Neural progenitor cell (in vitro differentiated cells): Measurements from ENCODE around the gene ADD3. TPM values are rescaled to one million over a fixed set of nuclear protein-coding genes. Genes with fewer than 3 reads are reported as not detected.
A peak's percentile ranks its signal among the peaks of the same experiment; 100 is the strongest.

Source experiments
- DNase-seq: peaks from one replicate; pipeline ENCODE4 v3.0.0-alpha.2; 2016; ENCODE audit warnings: low spot score
- H2AFZ ChIP-seq: fragments of 200-600 bp; sonication (generic); replicated peaks from 2 replicates; pipeline ENCODE4 v1.6.1; 2016; ENCODE audit warnings: antibody characterized with exemption
- H3F3A ChIP-seq: fragments of 200-600 bp; sonication (generic); 2 replicates; pipeline ENCODE4 v1.6.1; 2016; ENCODE audit warnings: antibody characterized with exemption, low read depth
- H3K27ac ChIP-seq: fragments of 200-600 bp; sonication (generic); 2 replicates; pipeline ENCODE4 v1.5.1; 2016; ENCODE audit warnings: mild to moderate bottlenecking
- H3K27me3 ChIP-seq: fragments of 200-600 bp; sonication (generic); 2 replicates; pipeline ENCODE4 v1.6.1; 2016; ENCODE audit warnings: mild to moderate bottlenecking, moderate library complexity
- H3K36me3 ChIP-seq: fragments of 200-600 bp; sonication (generic); 2 replicates; pipeline ENCODE4 v1.5.1; 2016
- H3K4me1 ChIP-seq: fragments of 200-600 bp; sonication (generic); 2 replicates; pipeline ENCODE4 v1.6.1; 2016; ENCODE audit warnings: mixed run types
- H3K4me2 ChIP-seq: fragments of 200-600 bp; sonication (generic); 2 replicates; pipeline ENCODE4 v1.6.1; 2016
- H3K4me3 ChIP-seq: fragments of 200-600 bp; sonication (generic); 2 replicates; pipeline ENCODE4 v1.5.1; 2016
- H3K79me2 ChIP-seq: fragments of 200-600 bp; sonication (generic); 2 replicates; pipeline ENCODE4 v1.6.1; 2016; ENCODE audit warnings: low read depth
- H3K9ac ChIP-seq: fragments of 200-600 bp; sonication (generic); 2 replicates; pipeline ENCODE4 v1.6.1; 2016
- H3K9me3 ChIP-seq: fragments of 200-600 bp; sonication (generic); 2 replicates; pipeline ENCODE4 v1.5.1; 2016; ENCODE audit warnings: low read depth
- H4K20me1 ChIP-seq: fragments of 200-600 bp; sonication (generic); 2 replicates; pipeline ENCODE4 v1.6.1; 2016; ENCODE audit warnings: low read depth
- H3K27ac Mint-ChIP-seq: 3 replicates; pipeline ENCODE4 v1.8.0; 2021; ENCODE audit warnings: mixed read lengths
- H3K27me3 Mint-ChIP-seq: 2 replicates; pipeline ENCODE4 v1.8.0; 2022; ENCODE audit warnings: low read depth, mild to moderate bottlenecking, inconsistent platforms, moderate library complexity, mixed read lengths; ENCODE audit not compliant: insufficient read depth
- H3K36me3 Mint-ChIP-seq: 3 replicates; pipeline ENCODE4 v1.8.0; 2021; ENCODE audit warnings: mixed read lengths
- H3K4me1 Mint-ChIP-seq: 3 replicates; pipeline ENCODE4 v1.8.0; 2021; ENCODE audit warnings: mixed read lengths
- H3K4me3 Mint-ChIP-seq: 3 replicates; pipeline ENCODE4 v1.8.0; 2021; ENCODE audit warnings: mild to moderate bottlenecking, moderate library complexity, mixed read lengths
- H3K9me3 Mint-ChIP-seq: 3 replicates; pipeline ENCODE4 v1.8.0; 2020; ENCODE audit warnings: mixed read lengths
- EZH2 ChIP-seq: fragments of 200-600 bp; sonication (generic); IDR thresholded peaks from 2 replicates; pipeline ENCODE4 v1.6.1; 2017; ENCODE audit warnings: antibody characterized with exemption, mild to moderate bottlenecking, moderate library complexity
- EZH2phosphoT487 ChIP-seq: fragments of 200-600 bp; sonication (generic); IDR thresholded peaks from 2 replicates; pipeline ENCODE4 v1.6.1; 2017; ENCODE audit warnings: antibody characterized with exemption
- total RNA-seq: library from RNA; depleted of rRNA; stranded (reverse); fragments of >200 nt; gene quantifications from 2 replicates; pipeline ENCODE4 v1.2.3, GENCODE V29; 2015; ENCODE audit warnings: low replicate concordance
- TF ChIP-seq, protein P1 (sequence below): fragments of 200-600 bp; sonication (generic); IDR thresholded peaks from 2 replicates; pipeline ENCODE4 v1.5.1; 2017; ENCODE audit warnings: antibody characterized with exemption, mild to moderate bottlenecking

Gene ADD3
- total RNA-seq, 1 donor from 2014 or later: 345 TPM

DNA sequence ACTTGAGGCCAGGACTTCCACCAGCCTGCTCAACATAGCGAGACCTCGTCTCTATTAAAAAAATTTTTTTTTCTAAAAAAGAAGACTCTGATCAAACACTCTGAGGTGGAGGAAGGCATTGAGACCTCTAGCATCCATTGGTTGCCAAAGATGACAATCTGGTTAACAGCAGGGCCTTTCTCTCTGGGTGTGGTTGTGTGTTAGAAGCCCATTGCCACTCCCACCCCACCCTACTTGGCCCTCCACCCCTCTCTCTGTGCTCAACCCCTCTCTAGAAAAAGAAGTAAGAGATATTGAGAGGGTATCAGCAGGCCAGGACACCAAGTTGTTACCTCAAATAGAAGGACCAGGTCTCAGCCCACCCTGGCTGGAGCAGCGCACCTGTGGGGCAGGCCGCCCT, 142.3 kb downstream of the ADD3 start:
- no peak overlapping the region for H3K4me3 Mint-ChIP-seq
- Histone ChIP-seq H3K9ac (no peak overlapping the region), H3K4me3 (no peak overlapping the region), H3K36me3 (no peaks in the 10 kb centered on the region), H3K79me2 (no peaks in the 10 kb centered on the region), H3K4me2 (no peak overlapping the region), H3K27me3 (no peaks in the 10 kb centered on the region), H2AFZ (no peak overlapping the region), H4K20me1 (no peaks in the 10 kb centered on the region), H3F3A (peaks cover 38% of the 10 kb centered on the region), H3K27ac (no peak overlapping the region), H3K9me3 (no peaks in the 10 kb centered on the region), H3K4me1 (peaks cover 45% of the 10 kb centered on the region)
- H3K9me3 Mint-ChIP-seq: no peaks in the 10 kb centered on the region
- no peaks in the 10 kb centered on the region for H3K36me3 Mint-ChIP-seq
- no peak overlapping the region for H3K27ac Mint-ChIP-seq
- H3K27me3 Mint-ChIP-seq: peaks cover 10% of the 10 kb centered on the region
- DNase-seq: no peak
- H3K4me1 Mint-ChIP-seq: peaks cover 50% of the 10 kb centered on the region
- no peak for TF ChIP-seq EZH2
- TF ChIP-seq, protein P1, sequence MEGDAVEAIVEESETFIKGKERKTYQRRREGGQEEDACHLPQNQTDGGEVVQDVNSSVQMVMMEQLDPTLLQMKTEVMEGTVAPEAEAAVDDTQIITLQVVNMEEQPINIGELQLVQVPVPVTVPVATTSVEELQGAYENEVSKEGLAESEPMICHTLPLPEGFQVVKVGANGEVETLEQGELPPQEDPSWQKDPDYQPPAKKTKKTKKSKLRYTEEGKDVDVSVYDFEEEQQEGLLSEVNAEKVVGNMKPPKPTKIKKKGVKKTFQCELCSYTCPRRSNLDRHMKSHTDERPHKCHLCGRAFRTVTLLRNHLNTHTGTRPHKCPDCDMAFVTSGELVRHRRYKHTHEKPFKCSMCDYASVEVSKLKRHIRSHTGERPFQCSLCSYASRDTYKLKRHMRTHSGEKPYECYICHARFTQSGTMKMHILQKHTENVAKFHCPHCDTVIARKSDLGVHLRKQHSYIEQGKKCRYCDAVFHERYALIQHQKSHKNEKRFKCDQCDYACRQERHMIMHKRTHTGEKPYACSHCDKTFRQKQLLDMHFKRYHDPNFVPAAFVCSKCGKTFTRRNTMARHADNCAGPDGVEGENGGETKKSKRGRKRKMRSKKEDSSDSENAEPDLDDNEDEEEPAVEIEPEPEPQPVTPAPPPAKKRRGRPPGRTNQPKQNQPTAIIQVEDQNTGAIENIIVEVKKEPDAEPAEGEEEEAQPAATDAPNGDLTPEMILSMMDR: no peak
- TF ChIP-seq EZH2phosphoT487: no peak

DNA sequence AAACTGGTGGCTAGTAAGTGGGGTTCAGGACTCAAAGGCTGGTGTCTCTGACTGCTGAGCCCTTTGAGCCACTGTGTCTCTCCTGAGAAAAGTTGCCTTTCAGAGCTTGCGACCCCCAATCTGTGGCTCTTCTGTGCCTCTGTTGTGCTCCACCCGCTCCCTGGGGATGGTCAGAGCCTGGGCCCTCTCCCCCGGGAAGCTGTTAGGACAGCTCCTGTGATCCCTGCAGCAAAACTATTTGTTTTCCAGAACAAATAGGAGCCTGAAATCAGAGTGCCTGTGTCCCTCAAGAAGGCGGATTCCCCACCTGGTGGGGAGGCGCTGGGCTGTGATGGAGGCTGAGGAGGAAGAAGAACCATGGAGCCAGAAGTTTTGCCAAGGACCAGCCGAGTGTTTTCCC, 143.2 kb downstream of the ADD3 start:
- H3K9me3 Mint-ChIP-seq: no peaks in the 10 kb centered on the region
- TF ChIP-seq EZH2phosphoT487: no peak
- TF ChIP-seq EZH2: no peak
- TF ChIP-seq, protein P1: no peak
- peaks cover 33% of the 10 kb centered on the region for H3F3A ChIP-seq
- H3K9ac ChIP-seq: no peak overlapping the region
- H3K9me3 ChIP-seq: no peaks in the 10 kb centered on the region
- peaks cover 39% of the 10 kb centered on the region for H3K4me1 ChIP-seq
- H3K27me3 Mint-ChIP-seq: peaks cover 10% of the 10 kb centered on the region
- no peaks in the 10 kb centered on the region for H3K27me3 ChIP-seq
- no peaks in the 10 kb centered on the region for H3K36me3 Mint-ChIP-seq
- H3K27ac ChIP-seq: no peak overlapping the region
- H3K4me1 Mint-ChIP-seq: peaks cover 50% of the 10 kb centered on the region
- H3K4me3 Mint-ChIP-seq: no peak overlapping the region
- peak overlapping the region; percentile 86 for H2AFZ ChIP-seq
- no peaks in the 10 kb centered on the region for H3K79me2 ChIP-seq
- no peak for DNase-seq
- no peaks in the 10 kb centered on the region for H3K36me3 ChIP-seq
- H3K4me2 ChIP-seq: peak overlapping the region; percentile 45
- no peak overlapping the region for H3K4me3 ChIP-seq
- no peaks in the 10 kb centered on the region for H4K20me1 ChIP-seq
- H3K27ac Mint-ChIP-seq: no peak overlapping the region

DNA sequence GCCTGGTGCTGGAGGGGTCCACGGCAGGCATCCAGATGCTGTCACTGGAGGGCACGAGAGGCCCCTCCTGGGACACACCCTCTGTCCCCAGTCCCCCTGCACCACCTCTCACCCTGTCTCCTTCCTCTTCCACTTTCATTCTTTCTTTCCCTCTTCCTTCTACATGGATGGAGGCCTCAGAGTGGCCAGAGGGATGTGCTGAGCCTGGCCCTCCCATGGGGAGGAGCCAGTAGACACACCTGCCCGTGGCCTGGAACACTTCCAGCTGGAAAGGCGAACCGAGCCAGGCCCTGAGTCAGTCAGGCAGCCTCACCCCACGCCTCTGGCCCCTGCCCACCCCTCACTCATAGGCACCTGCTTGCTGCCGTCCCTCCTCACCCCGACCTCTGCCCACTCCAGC, 143.7 kb downstream of the ADD3 start:
- H3K27me3 Mint-ChIP-seq: peaks cover 10% of the 10 kb centered on the region
- peak overlapping the region; percentile 90 for H3K27ac Mint-ChIP-seq
- H3K36me3 ChIP-seq: no peaks in the 10 kb centered on the region
- peak; percentile 47 for DNase-seq
- H2AFZ ChIP-seq: peak overlapping the region; percentile 86
- no peak overlapping the region for H3K4me3 ChIP-seq
- H3K4me3 Mint-ChIP-seq: peak overlapping the region; percentile 50
- peaks cover 51% of the 10 kb centered on the region for H3K4me1 Mint-ChIP-seq
- H3K27me3 ChIP-seq: no peaks in the 10 kb centered on the region
- peaks cover 33% of the 10 kb centered on the region for H3F3A ChIP-seq
- TF ChIP-seq, protein P1: no peak
- TF ChIP-seq EZH2 (no peak), EZH2phosphoT487 (no peak)
- H3K79me2 ChIP-seq: no peaks in the 10 kb centered on the region
- H3K9ac ChIP-seq: no peak overlapping the region
- peaks cover 39% of the 10 kb centered on the region for H3K4me1 ChIP-seq
- peak overlapping the region; percentile 45 for H3K4me2 ChIP-seq
- H3K9me3 Mint-ChIP-seq: no peaks in the 10 kb centered on the region
- no peaks in the 10 kb centered on the region for H3K36me3 Mint-ChIP-seq
- H4K20me1 ChIP-seq: no peaks in the 10 kb centered on the region
- no peaks in the 10 kb centered on the region for H3K9me3 ChIP-seq
- peak overlapping the region; percentile 15 for H3K27ac ChIP-seq
